ENCODE results near the gene LRTM1. TPM values are rescaled to one million over a fixed set of nuclear protein-coding genes. Genes with fewer than 3 reads are reported as not detected.

Gene LRTM1
- total RNA-seq, 2 donors from 2014 or later, result not detected

- DNase-seq (no peak), ATAC-seq (no peak)
- intact Hi-C loops (cut with DNase I, micrococcal nuclease), result no loop called here
Observed at GRCh38 chr3:54949491-54950044, 21.7 kb upstream of the LRTM1 start.

- ATAC-seq (no peak), DNase-seq (no peak)
- intact Hi-C loops (cut with DNase I, micrococcal nuclease), result no loop called here
Observed at GRCh38 chr3:54941690-54942362, 14.0 kb upstream of the LRTM1 start.

- intact Hi-C loops (cut with DNase I, micrococcal nuclease), result no loop called here
- no peak for DNase-seq
- no peak for ATAC-seq
Observed at GRCh38 chr3:54940971-54941370, 13.1 kb upstream of the LRTM1 start.

GRCh38 chr3:54939557-54940300 lies 11.9 kb upstream of the LRTM1 start:
- DNase-seq, result no peak
- intact Hi-C loops (cut with DNase I, micrococcal nuclease), result no loop called here
- ATAC-seq, result no peak

GRCh38 chr3:54936561-54936960 lies 8.7 kb upstream of the LRTM1 start:
- ATAC-seq (no peak), DNase-seq (no peak)
- intact Hi-C loops (cut with DNase I, micrococcal nuclease), result no loop called here

- ATAC-seq (no peak), DNase-seq (no peak)
- intact Hi-C loops (cut with DNase I, micrococcal nuclease), result no loop called here
Observed at GRCh38 chr3:54935869-54936268, 8.0 kb upstream of the LRTM1 start.

- intact Hi-C loops (cut with DNase I, micrococcal nuclease), result no loop called here
- no peak for DNase-seq
- ATAC-seq, result no peak
Observed at GRCh38 chr3:54932606-54933005, 4.7 kb upstream of the LRTM1 start.

GRCh38 chr3:54931182-54931581 lies 3.3 kb upstream of the LRTM1 start:
- intact Hi-C loops (cut with DNase I, micrococcal nuclease), result no loop called here
- no peak for ATAC-seq
- DNase-seq, result no peak

- DNase-seq, result no peak
- ATAC-seq, result no peak
- intact Hi-C loops (cut with DNase I, micrococcal nuclease), result no loop called here
Observed at GRCh38 chr3:54918516-54918915, 9.3 kb downstream of the LRTM1 start.

GRCh38 chr3:54917862-54918261 lies 10.0 kb downstream of the LRTM1 start:
- DNase-seq (no peak), ATAC-seq (no peak)
- intact Hi-C loops (cut with DNase I, micrococcal nuclease), result no loop called here

GRCh38 chr3:54917174-54917573 lies 10.7 kb downstream of the LRTM1 start:
- intact Hi-C loops (cut with DNase I, micrococcal nuclease), result no loop called here
- no peak for ATAC-seq

GRCh38 chr3:54916732-54917131 lies 11.1 kb downstream of the LRTM1 start:
- intact Hi-C loops (cut with DNase I, micrococcal nuclease), result no loop called here
- DNase-seq (no peak), ATAC-seq (no peak)

More at GRCh38 chr3:54917174-54917573, 10.7 kb downstream of the LRTM1 start:
- DNase-seq, result no peak

- ATAC-seq, result no peak
- intact Hi-C loops (cut with DNase I, micrococcal nuclease), result no loop called here
- DNase-seq, result no peak
Observed at GRCh38 chr3:54915976-54916375, 11.9 kb downstream of the LRTM1 start.

GRCh38 chr3:54915181-54915580 lies 12.7 kb downstream of the LRTM1 start:
- no peak for DNase-seq
- intact Hi-C loops (cut with DNase I, micrococcal nuclease), result no loop called here
- no peak for ATAC-seq

- intact Hi-C loops (cut with DNase I, micrococcal nuclease), result no loop called here
- DNase-seq, result no peak
- no peak for ATAC-seq
Observed at GRCh38 chr3:54914180-54914579, 13.7 kb downstream of the LRTM1 start.

- DNase-seq, result no peak
- intact Hi-C loops (cut with DNase I, micrococcal nuclease), result no loop called here
- no peak for ATAC-seq
Observed at GRCh38 chr3:54909191-54909590, 18.7 kb downstream of the LRTM1 start.

- no peak for DNase-seq
- intact Hi-C loops (cut with DNase I, micrococcal nuclease), result no loop called here
- ATAC-seq, result no peak
Observed at GRCh38 chr3:54906763-54907162, 21.1 kb downstream of the LRTM1 start.

GRCh38 chr3:54905920-54906319 lies 21.9 kb downstream of the LRTM1 start:
- ATAC-seq, result no peak
- DNase-seq, result no peak
- intact Hi-C loops (cut with DNase I, micrococcal nuclease), result no loop called here

GRCh38 chr3:54905261-54905888 lies 22.5 kb downstream of the LRTM1 start:
- intact Hi-C loops (cut with DNase I, micrococcal nuclease), result no loop called here
- DNase-seq (no peak), ATAC-seq (no peak)
